HUES64 (cell line): Measurements from ENCODE around the gene ACAP2.

Experiments used
- H3K27ac ChIP-seq: 2 replicates; pipeline ENCODE4 v1.7.0; 2013; ENCODE audit warnings: low read depth, low read length, inconsistent platforms
- H3K27me3 ChIP-seq: 2 replicates; pipeline ENCODE4 v1.6.1; 2013; ENCODE audit warnings: mild to moderate bottlenecking, low read length; ENCODE audit not compliant: insufficient read depth
- H3K36me3 ChIP-seq: 2 replicates; pipeline ENCODE4 v1.6.1; 2013; ENCODE audit warnings: mild to moderate bottlenecking, low read length; ENCODE audit not compliant: insufficient read depth
- H3K4me1 ChIP-seq: 2 replicates; pipeline ENCODE4 v1.6.1; 2013; ENCODE audit warnings: mild to moderate bottlenecking, low read length, moderate library complexity; ENCODE audit not compliant: insufficient read depth
- H3K4me3 ChIP-seq: 2 replicates; pipeline ENCODE4 v1.5.1; 2013; ENCODE audit warnings: mild to moderate bottlenecking, low read length, moderate library complexity
- H3K9ac ChIP-seq: 2 replicates; pipeline ENCODE4 v1.6.1; 2013; ENCODE audit warnings: mild to moderate bottlenecking, low read depth, low read length
- H3K9me3 ChIP-seq: 2 replicates; pipeline ENCODE4 v1.6.1; 2013; ENCODE audit warnings: low read depth, low read length; ENCODE audit not compliant: insufficient read depth
- WGBS: fragments of 150-250, 120-280 bp; methylation state at CpG from one replicate; pipeline ENCODE4 v1.1.7; 2013; ENCODE audit warnings: missing lambda C conversion rate; 5-methylcytosine and 5-hydroxymethylcytosine counted together

ACAP2 gene

GRCh38 chr3:195458316-195458717, 15.5 kb upstream of the ACAP2 start:
- WGBS, result 97% methylated on average over 2 of the region's 2 CpGs
- Histone ChIP-seq H3K4me3 (no peak overlapping the region), H3K36me3 (no peaks in the 10 kb centered on the region), H3K9me3 (no peaks in the 10 kb centered on the region), H3K4me1 (no peaks in the 10 kb centered on the region), H3K27ac (no peak overlapping the region), H3K27me3 (no peaks in the 10 kb centered on the region), H3K9ac (no peak overlapping the region)

DNA sequence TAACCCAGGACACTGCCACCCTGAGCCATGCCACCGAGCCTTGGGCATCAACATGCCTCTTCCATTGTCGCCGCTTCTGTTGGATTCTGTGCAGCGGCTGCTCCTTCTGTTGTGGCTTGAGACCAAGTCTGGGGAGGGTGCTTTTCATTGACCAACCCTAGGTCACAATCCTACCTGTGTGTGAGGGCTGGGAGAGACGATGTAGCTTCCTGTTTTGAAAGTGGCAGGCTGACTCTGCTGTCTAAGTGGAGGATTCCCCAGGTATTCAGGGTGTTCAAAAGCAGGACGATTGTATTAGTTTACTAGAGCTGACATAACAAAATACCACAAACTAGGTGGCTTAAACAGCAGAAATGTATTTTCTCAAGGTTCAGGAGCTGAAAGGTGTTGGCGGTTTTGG, 13.0 kb upstream of the ACAP2 start:
- Histone ChIP-seq H3K9ac (no peak overlapping the region), H3K36me3 (no peaks in the 10 kb centered on the region), H3K27ac (no peak overlapping the region), H3K9me3 (no peaks in the 10 kb centered on the region), H3K4me3 (no peak overlapping the region), H3K27me3 (no peaks in the 10 kb centered on the region), H3K4me1 (no peaks in the 10 kb centered on the region)
- 94% methylated on average over 7 of the region's 7 CpGs for WGBS

DNA sequence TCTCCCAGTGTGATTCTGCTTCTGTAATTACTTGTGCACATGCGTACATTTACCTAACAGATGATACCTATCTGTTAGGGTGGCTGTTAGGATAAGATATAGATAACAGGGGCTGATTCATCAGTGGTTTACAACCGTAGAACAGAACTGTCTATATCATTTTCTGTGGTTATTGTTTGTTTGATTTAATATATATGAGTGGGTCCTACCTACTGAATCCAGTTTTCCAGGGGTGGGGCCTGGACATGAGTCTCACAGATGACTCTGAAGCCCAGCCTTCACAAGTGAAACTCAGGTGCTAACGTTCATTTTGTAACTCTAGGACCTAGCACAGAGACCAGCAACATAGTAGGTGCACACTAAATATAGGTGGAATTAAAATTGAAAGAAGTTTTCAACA, 10.4 kb upstream of the ACAP2 start:
- WGBS, result 98% methylated on average over 3 of the region's 3 CpGs
- Histone ChIP-seq H3K27ac (no peak overlapping the region), H3K9ac (no peak overlapping the region)

DNA sequence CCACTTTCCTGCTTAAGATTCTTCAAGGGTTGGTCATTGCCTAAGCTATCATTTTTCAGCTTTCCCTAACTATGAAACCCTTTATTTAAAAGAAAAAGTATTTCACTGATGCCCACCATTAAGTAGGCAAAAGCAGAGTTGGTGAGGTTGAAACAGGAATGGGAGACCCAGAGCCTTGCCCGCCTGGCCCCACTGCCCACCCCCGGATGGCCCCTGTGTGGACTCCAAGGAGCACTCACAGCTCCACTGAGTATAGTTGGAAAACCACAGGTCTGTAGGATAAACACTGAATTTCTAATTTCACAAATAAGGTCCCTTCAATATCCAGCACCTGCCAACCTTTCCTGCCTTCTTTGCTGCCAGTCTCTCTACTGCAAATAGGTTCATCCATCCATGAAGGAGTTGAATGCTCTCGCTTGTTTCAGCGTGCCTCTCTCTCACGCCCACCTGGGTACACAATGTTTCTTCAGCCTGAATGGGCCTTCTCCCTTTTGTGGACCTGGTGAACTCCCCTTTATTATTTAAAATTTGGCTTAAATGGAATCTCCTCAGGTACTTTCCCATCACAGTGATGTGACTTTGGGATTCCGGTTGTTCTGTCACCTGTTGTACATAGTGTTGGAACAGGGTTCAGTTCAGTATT, 8.7 kb upstream of the ACAP2 start:
- Histone ChIP-seq H3K36me3 (no peaks in the 10 kb centered on the region), H3K9me3 (no peaks in the 10 kb centered on the region), H3K4me3 (no peak overlapping the region), H3K4me1 (no peaks in the 10 kb centered on the region), H3K27ac (no peak overlapping the region), H3K9ac (no peak overlapping the region), H3K27me3 (no peaks in the 10 kb centered on the region)
- WGBS, result 89% methylated on average over 6 of the region's 6 CpGs

More for the DNA sequence above, 10.4 kb upstream of the ACAP2 start:
- no peak overlapping the region for H3K4me3 ChIP-seq
- no peaks in the 10 kb centered on the region for H3K36me3 ChIP-seq
- H3K4me1 ChIP-seq, result no peaks in the 10 kb centered on the region
- H3K27me3 ChIP-seq, result no peaks in the 10 kb centered on the region
- no peaks in the 10 kb centered on the region for H3K9me3 ChIP-seq

- Histone ChIP-seq H3K4me3 (no peak overlapping the region), H3K36me3 (no peaks in the 10 kb centered on the region), H3K27me3 (no peaks in the 10 kb centered on the region), H3K4me1 (0 out of 2 replicates have a peak, but pooled peaks cover 4% of the 10 kb centered on the region), H3K9ac (no peak overlapping the region), H3K9me3 (no peaks in the 10 kb centered on the region), H3K27ac (no peak overlapping the region)
- WGBS, result 82% methylated on average over 5 of the region's 5 CpGs
Measured at GRCh38 chr3:195450731-195451229, 8.0 kb upstream of the ACAP2 start.

DNA sequence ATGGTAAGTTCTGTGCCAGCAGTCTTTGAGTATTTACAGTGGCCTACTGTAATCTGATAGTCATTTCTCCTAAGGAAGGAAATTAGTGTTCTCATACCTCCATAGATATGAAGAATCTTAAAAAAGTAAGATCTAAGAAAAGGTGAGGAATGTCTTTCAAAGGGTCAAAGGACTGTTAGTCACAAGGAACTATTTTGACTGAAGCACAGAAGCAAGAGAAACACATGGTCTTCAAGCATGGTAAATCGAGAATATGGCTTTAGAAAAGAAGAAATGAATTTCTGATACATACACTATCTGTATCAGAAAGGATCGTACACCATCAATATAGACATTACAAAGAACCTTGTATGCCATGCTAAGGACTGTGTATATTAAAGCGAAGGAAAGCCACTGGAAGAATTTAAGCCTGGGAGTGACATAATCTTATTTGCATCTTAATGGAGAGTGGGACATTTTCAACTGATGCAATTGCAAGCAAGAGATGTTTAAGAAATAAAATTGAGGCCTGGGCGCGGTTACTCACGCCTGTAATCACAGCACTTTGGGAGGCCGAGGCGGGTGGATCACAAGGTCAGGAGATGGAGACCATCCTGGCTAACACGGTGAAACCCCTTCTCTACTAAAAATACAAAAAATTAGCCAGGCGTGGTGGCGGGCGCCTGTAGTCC, 5.5 kb upstream of the ACAP2 start:
- Histone ChIP-seq H3K4me3 (no peak overlapping the region), H3K9ac (no peak overlapping the region), H3K27me3 (no peaks in the 10 kb centered on the region), H3K9me3 (no peaks in the 10 kb centered on the region), H3K27ac (no peak overlapping the region), H3K4me1 (peaks cover 8% of the 10 kb centered on the region; the same call in 1 of the 2 replicates), H3K36me3 (no peaks in the 10 kb centered on the region)
- WGBS, result 91% methylated on average over 6 of the region's 12 CpGs

GRCh38 chr3:195447201-195447600, 4.4 kb upstream of the ACAP2 start:
- H3K9me3 ChIP-seq, result no peaks in the 10 kb centered on the region
- H3K4me3 ChIP-seq, result no peak overlapping the region
- no peak overlapping the region for H3K27ac ChIP-seq
- no peaks in the 10 kb centered on the region for H3K36me3 ChIP-seq
- no peak overlapping the region for H3K9ac ChIP-seq
- peaks cover 9% of the 10 kb centered on the region; the same call in 1 of the 2 replicates for H3K4me1 ChIP-seq
- H3K27me3 ChIP-seq, result no peaks in the 10 kb centered on the region
- WGBS, result 94% methylated on average over 6 of the region's 6 CpGs

- Histone ChIP-seq H3K4me1 (peaks cover 12% of the 10 kb centered on the region), H3K9ac (no peak overlapping the region), H3K9me3 (no peaks in the 10 kb centered on the region), H3K27ac (no peak overlapping the region), H3K4me3 (no peak overlapping the region), H3K36me3 (no peaks in the 10 kb centered on the region), H3K27me3 (no peaks in the 10 kb centered on the region)
- 92% methylated on average over 3 of the region's 3 CpGs for WGBS
Measured at GRCh38 chr3:195446359-195446758, 3.5 kb upstream of the ACAP2 start.

- Histone ChIP-seq H3K27me3 (no peaks in the 10 kb centered on the region), H3K9ac (no peak overlapping the region), H3K36me3 (no peaks in the 10 kb centered on the region), H3K27ac (no peak overlapping the region), H3K9me3 (no peaks in the 10 kb centered on the region), H3K4me1 (peaks cover 17% of the 10 kb centered on the region), H3K4me3 (no peak overlapping the region)
- 83% methylated on average over 2 of the region's 2 CpGs for WGBS
Measured at GRCh38 chr3:195445885-195446284, 3.1 kb upstream of the ACAP2 start.

DNA sequence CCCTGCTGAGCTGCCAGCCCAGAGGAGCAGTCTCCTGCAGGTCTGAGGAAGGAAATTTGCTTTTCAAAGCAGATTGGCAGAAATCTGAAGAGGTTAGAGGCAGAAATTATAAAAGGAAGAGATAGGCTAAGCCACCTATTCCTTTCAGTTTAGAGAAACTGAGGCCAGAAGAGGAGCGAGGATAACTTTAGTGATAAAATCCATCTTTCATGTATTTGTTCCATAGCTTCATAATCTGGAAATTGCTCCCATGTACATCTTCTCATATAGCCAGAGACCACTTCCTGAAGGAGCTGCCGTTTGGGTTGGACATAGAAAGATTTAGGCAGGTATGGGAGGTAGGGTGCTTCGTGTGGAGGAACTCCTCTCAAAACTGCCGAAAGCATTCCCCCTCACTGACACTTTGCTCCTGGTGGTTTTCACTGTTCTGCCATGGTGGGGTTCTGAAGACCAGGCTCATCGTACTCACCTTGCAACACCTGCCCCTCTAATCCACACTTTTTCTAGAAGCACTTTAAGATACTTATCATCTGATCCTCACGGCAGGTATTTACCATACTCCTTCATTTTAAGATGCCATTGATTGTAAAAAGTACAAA, 670 bp upstream of the ACAP2 start:
- H3K36me3 ChIP-seq, result no peaks in the 10 kb centered on the region
- 60% methylated on average over 3 of the region's 6 CpGs for WGBS

GRCh38 chr3:195441992-195442572, 738 bp downstream of the ACAP2 start:
- no peaks in the 10 kb centered on the region for H3K36me3 ChIP-seq
- no peaks in the 10 kb centered on the region for H3K9me3 ChIP-seq
- peaks cover 24% of the 10 kb centered on the region for H3K4me1 ChIP-seq
- H3K27ac ChIP-seq, result peak overlapping the region; percentile 70; the same call in 1 of the 2 replicates
- H3K9ac ChIP-seq, result peak overlapping the region; percentile 79
- under 1% methylated on average over 42 of the region's 43 CpGs for WGBS
- H3K27me3 ChIP-seq, result no peaks in the 10 kb centered on the region
- H3K4me3 ChIP-seq, result peak overlapping the region; percentile 76

More for the DNA sequence above, 670 bp upstream of the ACAP2 start:
- Histone ChIP-seq H3K27ac (no peak overlapping the region), H3K9ac (peak overlapping the region; percentile 22; the same call in 1 of the 2 replicates), H3K4me3 (peak overlapping the region; percentile 45), H3K27me3 (no peaks in the 10 kb centered on the region), H3K4me1 (peaks cover 24% of the 10 kb centered on the region), H3K9me3 (no peaks in the 10 kb centered on the region)
